ENCODE data around the gene GP5. TPM values are rescaled to one million over a fixed set of nuclear protein-coding genes. Genes with fewer than 3 reads are reported as not detected.

GP5 gene
- total RNA-seq, 4 donors from 2014 or later, result not detected

DNA sequence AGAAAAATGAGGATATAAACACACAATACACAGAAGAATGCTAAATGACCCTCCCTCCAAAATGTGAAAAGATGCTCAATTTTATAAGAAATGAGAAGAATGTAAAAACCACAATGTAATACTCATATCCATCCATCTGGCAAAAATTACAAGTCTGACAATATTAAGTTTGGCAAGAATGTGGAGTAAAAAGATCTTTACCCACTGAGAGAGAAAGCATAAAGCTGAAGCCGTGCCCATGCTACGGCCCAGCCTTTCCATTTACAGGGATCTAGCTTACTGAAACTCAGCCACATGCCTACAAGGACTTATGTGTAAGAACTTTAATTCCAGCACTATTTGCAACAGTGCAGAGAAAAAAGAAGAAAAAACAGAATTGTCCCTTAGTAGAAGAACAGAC is 44.8 kb upstream of the GP5 start:
- TF ChIP-seq, protein P1, sequence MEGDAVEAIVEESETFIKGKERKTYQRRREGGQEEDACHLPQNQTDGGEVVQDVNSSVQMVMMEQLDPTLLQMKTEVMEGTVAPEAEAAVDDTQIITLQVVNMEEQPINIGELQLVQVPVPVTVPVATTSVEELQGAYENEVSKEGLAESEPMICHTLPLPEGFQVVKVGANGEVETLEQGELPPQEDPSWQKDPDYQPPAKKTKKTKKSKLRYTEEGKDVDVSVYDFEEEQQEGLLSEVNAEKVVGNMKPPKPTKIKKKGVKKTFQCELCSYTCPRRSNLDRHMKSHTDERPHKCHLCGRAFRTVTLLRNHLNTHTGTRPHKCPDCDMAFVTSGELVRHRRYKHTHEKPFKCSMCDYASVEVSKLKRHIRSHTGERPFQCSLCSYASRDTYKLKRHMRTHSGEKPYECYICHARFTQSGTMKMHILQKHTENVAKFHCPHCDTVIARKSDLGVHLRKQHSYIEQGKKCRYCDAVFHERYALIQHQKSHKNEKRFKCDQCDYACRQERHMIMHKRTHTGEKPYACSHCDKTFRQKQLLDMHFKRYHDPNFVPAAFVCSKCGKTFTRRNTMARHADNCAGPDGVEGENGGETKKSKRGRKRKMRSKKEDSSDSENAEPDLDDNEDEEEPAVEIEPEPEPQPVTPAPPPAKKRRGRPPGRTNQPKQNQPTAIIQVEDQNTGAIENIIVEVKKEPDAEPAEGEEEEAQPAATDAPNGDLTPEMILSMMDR (IDR thresholded peaks at IDR 0.05), result no peak
- no peak for TF ChIP-seq POLR2A (IDR thresholded peaks at IDR 0.05)
- no peak for TF ChIP-seq EP300 (IDR thresholded peaks at IDR 0.05)
- Histone ChIP-seq H3K27me3 (no peaks in the 10 kb centered on the region), H3K9me3 (no peaks in the 10 kb centered on the region), H3K4me1 (no peaks in the 10 kb centered on the region), H3K4me3 (no peak overlapping the region), H3K36me3 (peaks cover 0 to 74% (median 7%) of the 10 kb centered on the region in 3 donors), H3K27ac (no peak overlapping the region)
- DNase-seq (ENCODE audit: low spot score in 2 of 2), result no peak
- 47 to 63% methylated on average over 2 of the region's 2 CpGs for WGBS, 2 donors

- Histone ChIP-seq H3K9me3 (no peaks in the 10 kb centered on the region), H3K4me1 (no peaks in the 10 kb centered on the region), H3K27ac (no peak overlapping the region), H3K27me3 (no peaks in the 10 kb centered on the region), H3K36me3 (peaks cover 0 to 73% (median 0%) of the 10 kb centered on the region in 3 donors), H3K4me3 (no peak overlapping the region)
- whole genome bisulfite sequencing, 2 donors, result 72 to 76% methylated on average over 2 of the region's 2 CpGs
- TF ChIP-seq EP300 (IDR thresholded peaks at IDR 0.05) (no peak), POLR2A (IDR thresholded peaks at IDR 0.05) (no peak)
- TF ChIP-seq, protein P1 (IDR thresholded peaks at IDR 0.05), result no peak
- no peak for DNase-seq (ENCODE audit: low spot score in 2 of 2)
Measured at GRCh38 chr3:194440756-194441155, 41.7 kb upstream of the GP5 start.

DNA sequence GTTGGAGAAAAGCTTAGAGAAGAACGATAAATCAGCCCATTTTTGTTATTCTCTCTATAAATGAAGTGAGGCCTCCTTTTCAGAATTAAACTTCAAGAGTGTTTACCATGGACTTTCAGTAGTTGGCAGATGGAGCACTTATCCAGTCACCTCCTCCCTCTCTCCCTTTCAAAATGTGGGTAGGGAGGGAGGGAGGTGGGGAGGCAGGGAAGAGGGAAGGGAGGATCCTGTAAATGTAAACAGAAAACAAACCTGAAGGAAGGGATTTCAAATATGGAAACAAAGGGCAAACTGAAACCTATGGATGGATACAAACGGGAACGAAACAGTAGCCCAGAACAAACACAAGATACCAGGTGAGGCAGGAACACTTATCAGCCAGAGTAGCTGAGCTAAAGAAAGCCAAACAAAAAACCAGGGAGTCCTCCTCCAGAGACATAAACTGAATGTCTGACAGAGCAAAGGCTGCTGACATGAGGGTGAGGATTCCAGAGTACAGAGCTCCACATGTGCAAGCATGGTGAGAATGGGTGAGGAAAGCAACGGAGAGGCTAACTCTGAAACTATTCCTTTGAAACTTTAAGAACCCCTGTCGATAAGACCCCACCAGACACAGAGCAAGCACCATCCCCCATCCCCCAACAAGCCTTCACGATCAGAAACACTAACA is 41.0 kb upstream of the GP5 start:
- WGBS, 2 donors, result 83 to 88% methylated on average over 6 of the region's 6 CpGs
- H3K27me3 ChIP-seq, result no peaks in the 10 kb centered on the region
- H3K9me3 ChIP-seq, result no peaks in the 10 kb centered on the region
- TF ChIP-seq EP300 (IDR thresholded peaks at IDR 0.05), result no peak
- TF ChIP-seq POLR2A (IDR thresholded peaks at IDR 0.05), result no peak
- TF ChIP-seq, protein P1 (IDR thresholded peaks at IDR 0.05), result no peak
- no peaks in the 10 kb centered on the region for H3K4me1 ChIP-seq
- DNase-seq (ENCODE audit: low spot score in 2 of 2), result no peak
- peaks cover 0 to 80% (median 0%) of the 10 kb centered on the region in 3 donors for H3K36me3 ChIP-seq
- H3K27ac ChIP-seq, result no peak overlapping the region
- H3K4me3 ChIP-seq, result no peak overlapping the region

GRCh38 chr3:194434503-194434902 is 35.4 kb upstream of the GP5 start:
- no peak for TF ChIP-seq POLR2A (IDR thresholded peaks at IDR 0.05)
- peaks cover 0 to 97% (median 11%) of the 10 kb centered on the region in 3 donors for H3K36me3 ChIP-seq
- WGBS, 2 donors, result 62 to 96% methylated on average over 3 of the region's 3 CpGs
- no peaks in the 10 kb centered on the region for H3K4me1 ChIP-seq
- no peak overlapping the region for H3K27ac ChIP-seq
- DNase-seq (ENCODE audit: low spot score in 2 of 2), result no peak
- no peak overlapping the region for H3K4me3 ChIP-seq
- H3K9me3 ChIP-seq, result no peaks in the 10 kb centered on the region
- no peaks in the 10 kb centered on the region for H3K27me3 ChIP-seq

GRCh38 chr3:194431554-194431953 is 32.5 kb upstream of the GP5 start:
- H3K4me3 ChIP-seq, result no peak overlapping the region
- no peak overlapping the region for H3K27ac ChIP-seq
- WGBS, 2 donors, result 78 to 82% methylated on average over 5 of the region's 5 CpGs
- no peaks in the 10 kb centered on the region for H3K4me1 ChIP-seq
- H3K9me3 ChIP-seq, result no peaks in the 10 kb centered on the region
- no peaks in the 10 kb centered on the region for H3K27me3 ChIP-seq
- TF ChIP-seq POLR2A (IDR thresholded peaks at IDR 0.05) (no peak), EP300 (IDR thresholded peaks at IDR 0.05) (no peak)
- TF ChIP-seq, protein P1 (IDR thresholded peaks at IDR 0.05), result no peak
- no peak for DNase-seq (ENCODE audit: low spot score in 2 of 2)
- peaks cover 0 to 91% (median 11%) of the 10 kb centered on the region in 3 donors for H3K36me3 ChIP-seq
